M059J (cell line): ENCODE data around the gene PPP3R2. TPM values are rescaled to one million over a fixed set of nuclear protein-coding genes. Genes with fewer than 3 reads are reported as not detected.
"Not testable (repeated sequence)": the region's sequence is repeated elsewhere in the genome, so short reads cannot be mapped to it uniquely, and the experiment has no call there.

Experiments
- DNase-seq: peaks from one replicate; pipeline ENCODE4 v3.0.0-alpha.2; 2012; ENCODE audit warnings: low read depth
- total RNA-seq: library from RNA; depleted of rRNA; stranded (reverse); fragments of >200 nt; shearing (Covaris generic); gene quantifications from 2 replicates; pipeline ENCODE4 v1.2.3, GENCODE V29; 2014

PPP3R2 gene
- total RNA-seq, 1 experiment from 2014 or later, result not detected

DNA sequence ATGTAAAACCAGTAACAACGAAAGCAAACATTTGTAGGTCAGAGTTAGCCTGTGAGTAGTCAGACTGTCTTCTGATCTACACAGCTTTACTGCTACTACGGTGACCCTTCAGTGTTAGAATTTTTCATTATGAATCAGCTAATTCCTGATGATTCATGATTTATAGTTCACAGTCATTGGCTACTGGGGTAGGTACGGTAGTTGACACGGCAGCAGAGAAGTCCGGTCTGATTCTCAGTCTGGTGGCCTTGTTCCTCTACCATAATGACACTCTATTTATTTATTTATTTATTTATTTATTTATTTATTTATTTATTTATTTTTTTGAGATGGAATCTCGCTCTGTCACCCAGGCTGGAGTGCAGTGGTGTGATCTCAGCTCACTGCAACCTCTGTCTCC lies 4.7 kb downstream of the PPP3R2 start:
- DNase-seq, result peak; percentile 89

- DNase-seq, result no peak
These were observed 7.3 kb downstream of the PPP3R2 start for GRCh38 chr9:101587332-101588043.

DNA sequence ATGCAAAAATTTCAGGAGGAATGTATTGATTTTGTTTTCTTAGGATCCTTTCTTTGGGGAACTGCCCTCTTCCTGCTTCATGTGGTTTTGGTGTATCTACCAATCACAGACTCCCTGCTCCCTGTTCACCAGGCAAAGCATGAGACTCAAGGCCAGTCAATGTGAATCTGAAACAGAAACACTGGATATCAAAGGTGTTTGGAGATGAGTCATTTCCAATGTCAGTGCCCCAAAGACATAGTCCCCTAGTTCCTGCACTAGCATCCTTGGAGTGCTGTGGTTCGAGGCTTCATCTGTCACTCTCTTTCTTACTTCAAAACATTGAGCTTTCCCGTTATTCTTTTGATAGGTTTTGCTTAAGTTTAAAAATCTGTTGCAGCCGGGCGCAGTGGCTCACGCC lies 8.1 kb downstream of the PPP3R2 start:
- peak; percentile 54 for DNase-seq

GRCh38 chr9:101585740-101586139 lies 9.0 kb downstream of the PPP3R2 start:
- DNase-seq, result no peak

DNA sequence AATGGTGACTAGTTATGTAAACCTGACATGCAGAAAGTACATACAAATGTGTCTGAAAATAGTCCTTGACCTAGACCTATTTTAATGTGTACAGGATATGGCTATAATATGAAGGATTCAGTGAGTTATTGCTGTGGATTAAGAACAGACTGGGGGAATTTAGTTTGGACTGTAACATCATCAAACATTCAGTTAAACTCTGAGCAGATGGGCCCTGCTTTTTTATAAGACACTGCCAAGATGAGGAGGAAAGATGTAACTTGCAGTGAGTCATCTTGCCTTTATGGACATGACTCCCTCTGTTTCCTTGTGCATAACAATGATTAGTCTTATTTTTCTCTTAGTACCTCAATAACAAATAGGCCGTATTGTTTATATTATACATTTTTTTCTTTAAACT lies 12.2 kb downstream of the PPP3R2 start:
- DNase-seq, result peak; percentile 80

DNA sequence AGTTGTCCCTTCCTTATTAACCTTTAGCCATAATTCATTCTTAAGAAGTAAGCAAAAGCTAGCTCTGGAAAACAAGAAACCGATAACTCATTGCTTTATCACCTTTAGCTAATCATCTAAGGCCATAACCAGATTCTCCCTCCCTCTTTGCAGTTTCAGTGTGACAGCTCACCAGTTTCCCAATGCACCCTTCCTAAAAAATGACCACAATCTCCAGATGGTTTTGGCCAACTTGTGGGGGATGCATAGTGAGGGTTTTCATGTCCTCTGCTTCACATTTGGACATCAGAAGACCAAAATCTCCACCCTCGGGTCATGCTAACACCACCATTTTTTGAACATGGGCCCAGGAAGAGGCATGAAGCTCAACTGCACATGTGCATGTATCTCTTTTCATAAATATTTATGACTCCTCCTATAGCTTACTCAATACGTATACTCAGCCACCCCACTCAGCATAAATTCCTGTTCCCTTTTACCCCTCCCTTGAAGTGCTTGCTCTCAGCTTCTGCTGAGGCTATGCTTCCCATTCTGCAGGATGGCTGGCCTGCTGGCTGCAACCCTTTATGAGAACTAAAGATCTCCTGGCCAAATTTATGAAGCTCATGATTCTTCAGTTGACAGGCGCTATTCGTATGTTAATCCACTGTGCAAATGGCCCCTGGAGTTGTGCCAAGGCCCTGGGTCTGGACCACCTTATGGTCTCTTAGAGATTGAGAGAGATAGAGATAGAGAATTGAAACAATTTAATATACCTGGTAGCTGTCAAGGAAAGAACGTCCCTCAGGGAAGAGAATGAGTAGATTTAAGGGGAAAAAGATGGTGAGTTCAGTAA lies 14.8 kb downstream of the PPP3R2 start:
- no peak for DNase-seq

GRCh38 chr9:101578378-101578777 lies 16.4 kb downstream of the PPP3R2 start:
- DNase-seq, result peak; percentile 73

DNA sequence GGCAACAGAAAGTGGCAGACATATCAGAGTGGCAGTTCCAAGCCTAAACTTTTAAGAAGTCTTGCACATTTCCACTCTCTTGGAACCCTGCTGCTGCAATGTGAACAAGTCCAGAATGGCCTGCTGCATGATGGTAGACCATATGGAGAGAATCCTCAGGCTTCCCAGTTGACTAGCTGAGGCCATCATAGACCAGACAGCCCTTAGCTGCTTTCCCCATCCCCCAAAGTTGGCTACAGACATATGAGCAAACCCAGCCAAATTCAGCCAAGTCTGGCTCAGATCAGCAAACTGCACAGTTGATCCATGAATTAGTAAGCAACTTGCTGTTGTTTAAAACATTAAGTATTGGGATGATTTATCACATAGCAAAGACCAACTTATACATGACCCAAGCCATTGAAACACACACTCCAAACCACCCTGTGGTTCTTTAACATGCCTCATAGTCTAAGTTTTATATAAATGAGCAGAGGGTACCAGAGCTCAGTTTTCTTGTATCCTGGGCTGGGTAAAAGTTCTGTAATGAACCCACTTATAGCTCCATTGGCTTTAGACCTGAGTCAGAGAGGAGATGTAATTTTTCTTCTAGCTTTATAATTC lies 19.9 kb downstream of the PPP3R2 start:
- no peak for DNase-seq

DNA sequence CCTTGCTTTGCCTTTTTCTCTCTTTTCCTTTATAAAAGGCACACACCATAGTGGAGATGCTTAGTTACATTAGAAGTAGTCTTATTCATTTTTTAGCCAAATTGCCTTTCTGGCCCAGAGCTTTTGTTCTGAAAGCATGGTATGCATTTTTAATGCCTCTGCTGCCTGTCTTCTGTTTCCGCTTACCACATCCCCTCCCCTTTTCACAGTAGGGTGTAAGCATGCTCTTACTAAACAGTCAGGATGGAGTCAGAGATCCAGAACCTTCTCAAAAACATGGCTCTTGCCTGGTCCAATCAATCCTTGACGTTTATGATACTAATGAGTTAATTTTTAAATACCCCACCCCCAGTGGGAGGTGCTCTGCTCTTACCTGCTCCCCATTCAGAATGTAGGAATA lies 22.5 kb downstream of the PPP3R2 start:
- DNase-seq, result no peak

- no peak for DNase-seq
These were observed 23.7 kb downstream of the PPP3R2 start for GRCh38 chr9:101571114-101571513.

DNA sequence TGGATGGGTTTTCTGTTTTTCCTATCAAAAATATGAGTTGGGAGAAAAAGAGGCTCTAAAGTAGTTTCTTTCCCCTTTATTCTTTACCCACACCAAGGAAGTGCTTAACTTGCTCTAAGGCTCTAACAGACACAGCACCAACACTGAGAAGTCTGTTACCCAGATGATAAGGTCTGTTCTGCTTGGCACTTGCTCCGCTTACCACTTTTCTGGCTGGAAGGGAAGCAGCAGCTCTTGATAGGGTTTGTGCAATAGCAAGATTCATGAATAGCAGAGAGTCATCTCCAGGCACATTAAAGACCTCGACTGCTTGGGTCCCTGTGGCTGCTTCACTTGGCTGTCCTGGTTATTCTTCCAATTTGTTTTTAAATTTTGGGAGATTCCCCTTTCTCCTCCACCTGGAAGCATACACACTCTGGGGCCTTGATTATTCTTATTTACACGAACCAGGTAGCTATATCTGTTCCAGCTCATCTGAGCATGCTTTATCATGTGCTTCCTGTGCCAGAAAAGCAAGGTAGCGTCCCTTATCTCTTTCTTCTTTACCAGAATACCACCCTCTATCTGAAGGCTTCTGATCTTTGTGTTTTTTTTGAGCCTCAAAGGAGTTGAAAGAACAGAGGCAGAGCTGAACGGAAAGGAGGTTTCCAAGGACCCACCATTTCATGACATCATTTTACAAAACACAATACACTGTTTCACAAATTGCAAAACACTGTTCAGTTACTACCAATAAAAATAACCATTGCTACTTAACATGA lies 24.8 kb downstream of the PPP3R2 start:
- no peak for DNase-seq

GRCh38 chr9:101567725-101568350 lies 26.9 kb downstream of the PPP3R2 start:
- DNase-seq, result no peak

DNA sequence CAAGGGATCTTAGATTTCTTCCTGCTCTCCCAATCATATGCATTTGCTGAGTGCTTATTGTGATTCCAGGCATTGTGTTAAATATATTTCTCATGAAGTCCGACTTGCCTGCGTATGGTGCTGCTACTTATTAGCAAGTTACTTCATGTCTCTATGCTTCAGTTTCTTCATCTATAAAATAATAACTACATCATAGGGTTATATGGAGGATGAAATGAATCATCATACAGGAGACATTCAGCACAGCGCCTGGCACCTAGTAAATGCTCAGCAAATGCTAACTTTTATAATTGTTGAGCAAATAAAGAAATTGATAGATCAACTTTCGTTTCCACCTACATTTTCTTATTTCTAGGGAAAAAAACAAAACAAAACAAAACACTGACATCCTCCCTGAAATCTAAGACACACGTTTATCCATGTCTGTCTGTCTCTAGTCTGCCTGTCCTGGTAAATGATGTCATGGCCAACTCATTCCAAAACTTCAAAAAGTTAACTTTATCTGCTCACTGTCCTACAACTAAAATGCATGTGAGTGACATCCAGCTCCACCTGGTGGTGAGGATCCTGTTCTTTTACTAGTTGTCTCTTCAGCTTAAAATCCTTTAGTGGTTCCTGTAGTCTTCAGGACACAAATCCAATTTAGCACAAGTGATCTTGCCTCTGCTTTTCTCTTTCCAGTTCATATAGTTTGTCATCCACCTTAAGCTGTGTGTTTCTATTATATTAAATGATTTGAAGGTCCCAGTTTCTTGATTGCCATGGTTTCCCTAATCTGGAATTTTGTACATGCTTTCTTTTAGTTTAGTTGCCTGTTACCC lies 27.7 kb downstream of the PPP3R2 start:
- DNase-seq, result peak; percentile 54

- no peak for DNase-seq
These were observed 30.5 kb downstream of the PPP3R2 start for GRCh38 chr9:101564252-101564651.

DNA sequence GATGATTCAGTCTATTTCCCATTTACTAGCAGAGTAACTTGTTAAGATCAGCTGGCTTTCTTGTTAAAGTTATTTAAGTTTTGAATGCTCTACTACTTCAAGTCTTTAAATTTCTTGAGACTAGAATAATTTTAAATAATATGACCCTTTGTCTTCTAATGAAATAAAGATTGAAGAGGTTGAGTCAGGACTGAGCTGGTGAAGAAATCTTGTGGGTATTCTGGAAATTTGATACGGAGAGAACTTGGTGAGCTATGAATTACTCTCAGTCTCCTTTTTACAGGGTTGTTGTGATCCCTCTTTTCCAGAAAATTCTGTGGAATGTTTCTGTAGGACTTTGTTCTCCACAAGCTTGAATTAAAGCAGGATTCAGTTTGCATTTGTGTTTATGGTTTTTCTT lies 31.8 kb downstream of the PPP3R2 start:
- no peak for DNase-seq

GRCh38 chr9:101561740-101562139 lies 33.0 kb downstream of the PPP3R2 start:
- no peak for DNase-seq

GRCh38 chr9:101549472-101550098 lies 45.2 kb downstream of the PPP3R2 start:
- not testable (repeated sequence) for DNase-seq

GRCh38 chr9:101543098-101543735 lies 51.6 kb downstream of the PPP3R2 start:
- no peak for DNase-seq
